HL-60 (cell line): ENCODE measurements around the gene SAMD10.

Experiments used
- GABPA ChIP-seq: IDR thresholded peaks from 2 replicates; pipeline ENCODE4 v1.6.1; 2012; ENCODE audit warnings: low read depth
- POLR2AphosphoS5 ChIP-seq: IDR thresholded peaks from 2 replicates; pipeline ENCODE4 v1.6.1; 2012; ENCODE audit warnings: low read depth
- SPI1 ChIP-seq: IDR thresholded peaks from 2 replicates; pipeline ENCODE4 v1.6.1; 2012; ENCODE audit warnings: low read depth, mild to moderate bottlenecking, borderline replicate concordance
- TF ChIP-seq, protein P1 (sequence below): IDR thresholded peaks from one replicate; pipeline ENCODE4 v1.5.1; 2011; ENCODE audit warnings: low read length, control low read depth, inconsistent platforms; ENCODE audit not compliant: insufficient read depth
- TF ChIP-seq, protein P2 (sequence below): IDR thresholded peaks from 2 replicates; pipeline ENCODE4 v1.6.1; 2012; ENCODE audit warnings: low read depth; ENCODE audit not compliant: insufficient replicate concordance

DNA sequence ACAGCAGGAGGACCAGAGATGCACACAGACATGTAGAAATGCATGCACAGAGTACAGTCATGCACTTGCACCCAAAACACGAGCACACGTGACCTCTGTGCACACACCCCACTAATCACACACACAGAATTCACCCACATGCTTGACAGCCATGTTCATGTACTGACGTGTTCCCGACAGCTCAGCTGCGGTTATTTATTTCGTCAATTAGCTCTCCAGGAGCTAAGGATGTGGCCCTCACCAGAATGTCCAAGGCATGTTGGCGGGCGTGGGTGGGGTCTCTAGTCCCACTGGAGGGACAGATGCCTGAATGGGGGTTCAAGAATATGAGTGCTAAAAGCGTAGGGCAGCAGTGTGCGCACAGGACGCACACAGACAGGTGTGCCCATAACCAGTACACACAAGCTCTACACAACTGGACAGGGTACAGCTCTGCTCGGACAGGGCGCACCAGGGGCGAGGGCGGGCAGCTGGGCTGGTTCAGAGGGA lies 919 bp upstream of the SAMD10 start:
- TF ChIP-seq, protein P1, sequence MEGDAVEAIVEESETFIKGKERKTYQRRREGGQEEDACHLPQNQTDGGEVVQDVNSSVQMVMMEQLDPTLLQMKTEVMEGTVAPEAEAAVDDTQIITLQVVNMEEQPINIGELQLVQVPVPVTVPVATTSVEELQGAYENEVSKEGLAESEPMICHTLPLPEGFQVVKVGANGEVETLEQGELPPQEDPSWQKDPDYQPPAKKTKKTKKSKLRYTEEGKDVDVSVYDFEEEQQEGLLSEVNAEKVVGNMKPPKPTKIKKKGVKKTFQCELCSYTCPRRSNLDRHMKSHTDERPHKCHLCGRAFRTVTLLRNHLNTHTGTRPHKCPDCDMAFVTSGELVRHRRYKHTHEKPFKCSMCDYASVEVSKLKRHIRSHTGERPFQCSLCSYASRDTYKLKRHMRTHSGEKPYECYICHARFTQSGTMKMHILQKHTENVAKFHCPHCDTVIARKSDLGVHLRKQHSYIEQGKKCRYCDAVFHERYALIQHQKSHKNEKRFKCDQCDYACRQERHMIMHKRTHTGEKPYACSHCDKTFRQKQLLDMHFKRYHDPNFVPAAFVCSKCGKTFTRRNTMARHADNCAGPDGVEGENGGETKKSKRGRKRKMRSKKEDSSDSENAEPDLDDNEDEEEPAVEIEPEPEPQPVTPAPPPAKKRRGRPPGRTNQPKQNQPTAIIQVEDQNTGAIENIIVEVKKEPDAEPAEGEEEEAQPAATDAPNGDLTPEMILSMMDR = no peak
- TF ChIP-seq, protein P2, sequence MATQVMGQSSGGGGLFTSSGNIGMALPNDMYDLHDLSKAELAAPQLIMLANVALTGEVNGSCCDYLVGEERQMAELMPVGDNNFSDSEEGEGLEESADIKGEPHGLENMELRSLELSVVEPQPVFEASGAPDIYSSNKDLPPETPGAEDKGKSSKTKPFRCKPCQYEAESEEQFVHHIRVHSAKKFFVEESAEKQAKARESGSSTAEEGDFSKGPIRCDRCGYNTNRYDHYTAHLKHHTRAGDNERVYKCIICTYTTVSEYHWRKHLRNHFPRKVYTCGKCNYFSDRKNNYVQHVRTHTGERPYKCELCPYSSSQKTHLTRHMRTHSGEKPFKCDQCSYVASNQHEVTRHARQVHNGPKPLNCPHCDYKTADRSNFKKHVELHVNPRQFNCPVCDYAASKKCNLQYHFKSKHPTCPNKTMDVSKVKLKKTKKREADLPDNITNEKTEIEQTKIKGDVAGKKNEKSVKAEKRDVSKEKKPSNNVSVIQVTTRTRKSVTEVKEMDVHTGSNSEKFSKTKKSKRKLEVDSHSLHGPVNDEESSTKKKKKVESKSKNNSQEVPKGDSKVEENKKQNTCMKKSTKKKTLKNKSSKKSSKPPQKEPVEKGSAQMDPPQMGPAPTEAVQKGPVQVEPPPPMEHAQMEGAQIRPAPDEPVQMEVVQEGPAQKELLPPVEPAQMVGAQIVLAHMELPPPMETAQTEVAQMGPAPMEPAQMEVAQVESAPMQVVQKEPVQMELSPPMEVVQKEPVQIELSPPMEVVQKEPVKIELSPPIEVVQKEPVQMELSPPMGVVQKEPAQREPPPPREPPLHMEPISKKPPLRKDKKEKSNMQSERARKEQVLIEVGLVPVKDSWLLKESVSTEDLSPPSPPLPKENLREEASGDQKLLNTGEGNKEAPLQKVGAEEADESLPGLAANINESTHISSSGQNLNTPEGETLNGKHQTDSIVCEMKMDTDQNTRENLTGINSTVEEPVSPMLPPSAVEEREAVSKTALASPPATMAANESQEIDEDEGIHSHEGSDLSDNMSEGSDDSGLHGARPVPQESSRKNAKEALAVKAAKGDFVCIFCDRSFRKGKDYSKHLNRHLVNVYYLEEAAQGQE = no peak
- TF ChIP-seq GABPA (no peak), SPI1 (no peak), POLR2AphosphoS5 (no peak)
